CD4-positive, alpha-beta T cell treated with Interleukin-21 for 1 hour (primary cell): ENCODE data around the gene DCAF7.

Experiments
- DNase-seq: peaks from one replicate; pipeline ENCODE4 v3.0.0-alpha.2; 2020

DCAF7 gene

DNA sequence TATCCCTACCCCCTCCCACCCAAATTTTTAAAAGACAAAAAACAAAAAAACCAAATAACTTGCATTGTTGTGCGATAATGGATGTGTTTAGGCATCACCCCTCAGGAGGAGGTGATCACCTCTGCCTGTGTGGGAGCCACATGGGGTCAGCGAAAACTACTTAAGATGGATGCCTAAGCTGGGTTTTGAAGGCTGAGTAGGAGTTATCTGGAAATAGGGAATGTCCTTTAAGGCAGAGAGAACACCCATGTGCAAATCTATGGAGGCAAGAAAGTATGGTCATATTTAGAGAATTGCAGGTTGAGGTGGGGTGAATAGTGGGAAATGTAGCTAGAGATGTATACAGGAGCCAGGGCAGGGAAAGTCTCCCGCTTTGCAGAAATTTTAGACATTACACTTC is 44.9 kb downstream of the DCAF7 start:
- DNase-seq, result no peak

DNA sequence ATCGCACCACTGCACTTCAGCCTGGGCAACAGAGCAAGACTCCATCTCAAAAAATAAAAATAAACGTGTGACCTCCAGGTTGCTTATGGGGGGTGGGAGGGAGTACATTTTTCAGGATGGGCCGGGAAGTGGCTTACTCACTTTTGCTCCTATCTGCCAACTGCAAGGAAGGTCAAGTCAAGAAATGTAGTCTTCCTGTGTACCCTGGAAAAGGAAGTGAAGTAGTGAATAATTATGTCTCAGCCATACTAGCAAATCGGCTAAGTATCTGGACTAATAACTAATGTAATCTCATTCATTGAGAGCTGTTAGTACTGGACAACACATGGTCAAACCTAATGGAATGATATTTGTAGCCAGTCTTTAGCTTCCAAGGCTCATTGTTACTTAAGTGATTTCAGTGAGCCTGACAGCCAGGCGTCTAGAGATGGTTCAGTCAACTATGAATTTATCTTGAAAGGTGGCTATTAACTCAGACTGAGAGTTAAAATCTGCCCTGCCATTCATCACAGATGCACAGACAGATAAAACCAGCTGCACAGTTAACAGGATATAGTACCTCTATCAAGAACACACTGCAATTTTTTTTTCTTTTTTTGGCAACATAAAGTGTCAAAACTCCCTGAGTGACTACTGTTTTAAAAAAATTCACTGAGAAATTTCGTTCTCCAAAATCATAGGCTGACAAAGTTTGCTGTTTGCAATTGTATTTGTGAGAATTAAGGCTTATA is 46.7 kb downstream of the DCAF7 start:
- DNase-seq, result peak; percentile 38

DNA sequence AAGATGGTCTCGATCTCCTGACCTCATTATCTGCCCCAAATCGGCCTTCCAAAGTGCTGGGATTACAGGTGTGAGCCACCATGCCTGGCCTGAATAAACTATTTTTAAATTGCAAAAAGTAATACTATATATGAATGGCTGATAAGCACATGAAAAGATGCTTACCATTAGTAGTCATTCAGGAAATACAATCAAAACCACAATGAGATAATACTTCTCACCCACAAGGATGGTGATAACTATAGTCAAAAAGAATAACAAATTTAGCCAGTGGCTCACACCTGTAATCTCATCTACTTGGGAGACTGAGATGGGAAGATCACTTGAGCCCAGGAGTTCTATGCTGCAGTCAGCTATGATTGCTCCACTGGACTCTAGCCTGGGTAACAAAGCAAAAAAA is 48.0 kb downstream of the DCAF7 start:
- DNase-seq, result peak; percentile 53

DNA sequence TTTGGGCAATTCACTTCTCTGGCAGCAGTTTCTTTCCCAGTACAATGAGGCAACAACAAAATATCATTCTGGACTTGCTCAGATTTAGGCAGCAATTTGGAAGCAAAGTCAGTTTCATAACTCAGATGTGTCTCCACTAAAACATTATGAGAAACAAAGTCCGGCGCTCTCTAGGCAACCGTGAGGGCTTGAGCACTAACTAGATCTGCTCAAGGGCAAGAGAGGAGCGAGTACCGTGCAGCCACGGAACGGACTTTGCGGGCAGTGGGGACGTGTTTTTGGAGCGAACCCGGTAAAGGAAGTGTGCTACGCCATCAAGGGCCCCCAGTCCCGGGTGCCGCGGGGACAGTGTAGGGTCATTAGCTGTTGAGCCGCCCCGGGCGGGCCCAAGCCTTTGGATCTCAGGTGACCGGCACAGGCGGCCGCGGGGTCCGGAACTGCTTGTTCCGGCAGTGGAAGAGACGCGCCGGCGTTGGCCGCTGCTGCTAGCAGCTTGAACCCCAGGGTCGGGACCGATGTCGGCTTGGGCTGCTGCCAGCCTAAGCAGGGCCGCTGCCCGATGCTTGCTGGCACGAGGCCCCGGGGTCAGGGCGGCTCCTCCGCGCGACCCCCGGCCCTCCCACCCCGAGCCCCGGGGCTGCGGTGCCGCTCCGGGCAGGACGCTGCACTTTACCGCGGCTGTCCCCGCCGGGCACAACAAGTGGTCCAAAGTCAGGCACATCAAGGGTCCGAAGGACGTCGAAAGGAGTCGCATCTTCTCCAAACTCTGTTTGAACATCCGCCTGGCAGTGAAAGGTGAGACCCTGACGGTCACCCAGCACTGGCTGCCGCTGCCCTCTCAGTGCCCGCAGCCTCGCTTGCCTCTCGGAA is 50.5 kb downstream of the DCAF7 start, which contains the start of gene TACO1:
Gene TACO1 (plus strand): TSS at position 327 of the 870 bp plus-strand sequence. CDS start 189 bp downstream, at position 516.
- DNase-seq, result peak; percentile 76

DNA sequence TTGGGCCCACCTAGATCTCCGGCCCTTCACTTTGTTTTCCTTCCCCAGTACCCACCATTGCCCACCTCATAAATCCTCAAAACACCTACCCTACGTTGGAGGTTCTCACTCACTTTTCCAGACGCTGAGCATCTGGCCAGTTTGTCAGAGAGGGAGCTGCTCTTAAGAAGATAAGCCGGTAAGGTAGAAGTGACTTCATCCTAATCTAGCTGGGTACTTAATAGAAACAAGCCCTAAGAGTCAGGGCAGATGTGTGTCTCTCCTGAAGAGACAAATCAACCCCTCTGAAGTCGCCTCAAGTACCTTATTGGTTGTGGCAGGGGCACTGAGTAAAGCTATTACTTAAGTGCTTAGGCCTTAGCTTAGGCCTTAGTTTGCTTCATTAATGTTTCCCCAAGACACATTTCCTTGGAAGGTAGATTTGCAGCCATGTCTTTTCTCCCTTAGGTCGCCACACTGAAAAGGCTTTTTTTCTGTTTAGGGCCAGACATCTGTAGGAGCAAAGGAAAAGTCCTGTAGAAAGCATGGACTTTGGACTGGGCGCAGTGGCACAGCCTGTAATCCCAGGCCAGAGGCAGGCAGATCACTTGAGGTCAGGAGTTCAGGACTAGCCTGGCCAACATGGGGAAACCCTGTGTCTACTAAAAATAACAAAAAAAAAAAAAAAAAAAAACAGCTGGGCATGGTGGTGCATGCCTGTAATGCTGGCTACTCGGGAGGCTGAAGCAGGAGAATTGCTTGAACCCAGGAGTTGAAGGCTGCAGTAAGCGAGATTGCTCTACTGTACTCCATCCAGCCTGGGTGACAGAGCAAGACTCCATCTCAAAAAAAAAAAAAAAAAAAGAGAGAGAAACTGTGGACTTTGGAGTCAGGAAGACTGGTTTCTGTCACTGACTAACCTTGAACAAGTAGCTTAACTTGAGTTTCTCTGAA is 51.4 kb downstream of the DCAF7 start:
- no peak for DNase-seq

DNA sequence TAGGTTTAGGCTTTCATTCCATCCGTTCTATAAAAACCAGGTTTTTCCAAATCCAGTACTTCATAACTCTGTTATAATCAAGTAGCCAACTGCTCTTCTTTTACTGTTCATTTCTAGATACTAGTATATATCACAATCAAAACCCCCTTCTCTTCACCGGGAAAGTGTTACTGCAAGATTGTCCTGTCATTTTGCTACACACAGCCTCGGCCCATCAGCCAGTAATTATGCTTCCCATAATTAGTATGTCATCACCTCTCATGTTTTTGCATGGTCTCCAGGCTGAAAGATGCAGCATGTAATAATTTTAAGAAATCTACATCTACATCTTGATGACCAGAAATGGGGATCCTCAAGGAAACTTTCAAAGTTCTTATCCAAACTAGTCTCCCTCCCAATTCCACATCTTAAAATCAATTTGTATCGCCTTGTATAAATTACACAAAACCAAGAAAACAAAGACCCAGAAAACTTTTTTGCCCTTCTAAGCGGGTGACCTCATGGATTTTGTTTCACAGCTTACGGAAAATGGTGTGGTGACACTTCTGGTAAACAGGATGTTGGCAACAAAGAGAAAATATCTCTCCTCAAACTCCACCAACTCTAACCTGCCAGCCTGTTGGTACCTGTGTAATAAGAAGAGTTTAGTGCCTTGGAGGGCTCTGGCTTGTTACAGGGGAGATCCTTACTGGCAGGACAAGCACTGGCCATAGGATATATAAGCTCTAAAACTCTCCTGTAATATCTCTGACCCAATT is 59.7 kb downstream of the DCAF7 start:
- peak; percentile 72 for DNase-seq

DNA sequence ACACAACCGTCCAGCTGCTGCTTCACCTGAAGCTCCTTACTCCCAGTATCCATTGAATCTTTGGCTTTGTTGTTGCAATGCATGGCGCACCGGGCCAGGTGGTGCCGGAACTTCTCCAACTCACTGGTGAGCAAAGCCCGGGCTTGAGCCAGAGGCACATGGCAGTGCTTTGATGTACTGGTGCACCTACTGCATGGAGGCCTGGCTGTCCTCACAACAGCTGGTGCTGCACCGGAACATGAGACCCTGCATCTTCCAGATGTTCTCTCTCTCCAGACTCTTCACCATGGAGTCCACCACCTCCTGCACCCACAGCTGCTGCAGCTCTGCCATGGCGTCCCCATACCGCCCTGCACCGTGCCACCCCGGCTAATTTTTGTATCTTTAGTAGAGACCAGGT is 60.6 kb downstream of the DCAF7 start:
- no peak for DNase-seq

DNA sequence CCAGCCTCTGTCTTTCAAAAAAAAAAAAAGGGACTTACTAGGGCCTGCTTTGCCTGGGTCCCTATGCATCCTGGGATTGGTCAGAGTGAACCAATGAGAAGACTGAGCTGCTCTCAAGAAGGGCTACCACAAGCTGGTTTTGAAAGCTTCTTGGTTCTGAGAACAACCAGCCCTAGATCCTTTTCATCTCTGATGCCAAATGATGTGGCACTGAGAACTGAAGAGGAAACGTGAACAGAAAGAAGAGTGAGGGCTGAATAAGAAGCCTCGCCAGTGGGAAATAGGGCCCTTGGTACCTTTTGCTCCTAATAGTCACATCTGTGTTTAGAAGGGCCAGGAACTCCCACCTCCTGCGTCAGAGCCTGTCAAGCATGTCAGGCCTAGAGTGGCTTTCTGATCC is 61.1 kb downstream of the DCAF7 start:
- peak; percentile 58 for DNase-seq

DNA sequence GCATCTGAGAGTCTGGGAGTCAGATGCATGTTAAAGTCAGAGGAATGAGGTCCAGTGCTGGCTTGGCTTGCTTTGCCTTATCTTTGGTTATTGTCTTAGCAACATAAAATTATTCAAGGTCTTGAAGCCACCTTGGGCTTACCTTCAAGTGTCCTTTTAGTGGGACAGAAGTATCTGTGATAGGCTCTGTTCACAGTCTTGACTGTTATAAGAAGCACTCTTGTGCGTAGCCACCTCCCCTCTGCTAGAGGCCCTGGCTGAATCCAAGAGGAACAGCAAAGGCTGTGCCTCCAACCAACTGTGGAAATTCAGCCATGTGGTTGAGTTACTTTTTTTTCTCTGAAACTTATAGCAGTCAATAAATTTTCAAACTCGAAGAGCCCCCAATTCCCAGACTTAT is 63.4 kb downstream of the DCAF7 start:
- no peak for DNase-seq

DNA sequence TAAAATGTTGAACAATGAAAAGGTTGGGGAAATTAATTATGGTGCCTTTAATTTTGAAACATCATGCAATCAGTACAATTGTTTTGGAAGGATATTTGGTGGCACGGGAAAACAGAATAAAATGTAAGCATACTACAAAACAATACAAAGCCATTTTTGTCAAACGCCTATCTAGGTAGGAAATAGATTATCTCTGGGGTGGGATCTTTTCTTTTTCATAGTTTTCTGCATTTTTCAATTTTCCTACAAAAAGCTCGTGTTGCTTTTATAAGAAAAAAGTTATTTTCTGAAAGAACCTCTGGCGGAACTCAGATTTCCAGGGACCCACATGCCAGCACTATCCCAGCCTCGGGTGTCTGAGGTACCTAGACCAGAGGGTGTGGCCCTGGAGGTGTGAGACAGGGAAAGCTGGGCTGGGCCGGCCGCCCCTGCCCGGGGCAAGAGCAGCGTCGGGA is 71.0 kb downstream of the DCAF7 start:
- DNase-seq, result no peak

DNA sequence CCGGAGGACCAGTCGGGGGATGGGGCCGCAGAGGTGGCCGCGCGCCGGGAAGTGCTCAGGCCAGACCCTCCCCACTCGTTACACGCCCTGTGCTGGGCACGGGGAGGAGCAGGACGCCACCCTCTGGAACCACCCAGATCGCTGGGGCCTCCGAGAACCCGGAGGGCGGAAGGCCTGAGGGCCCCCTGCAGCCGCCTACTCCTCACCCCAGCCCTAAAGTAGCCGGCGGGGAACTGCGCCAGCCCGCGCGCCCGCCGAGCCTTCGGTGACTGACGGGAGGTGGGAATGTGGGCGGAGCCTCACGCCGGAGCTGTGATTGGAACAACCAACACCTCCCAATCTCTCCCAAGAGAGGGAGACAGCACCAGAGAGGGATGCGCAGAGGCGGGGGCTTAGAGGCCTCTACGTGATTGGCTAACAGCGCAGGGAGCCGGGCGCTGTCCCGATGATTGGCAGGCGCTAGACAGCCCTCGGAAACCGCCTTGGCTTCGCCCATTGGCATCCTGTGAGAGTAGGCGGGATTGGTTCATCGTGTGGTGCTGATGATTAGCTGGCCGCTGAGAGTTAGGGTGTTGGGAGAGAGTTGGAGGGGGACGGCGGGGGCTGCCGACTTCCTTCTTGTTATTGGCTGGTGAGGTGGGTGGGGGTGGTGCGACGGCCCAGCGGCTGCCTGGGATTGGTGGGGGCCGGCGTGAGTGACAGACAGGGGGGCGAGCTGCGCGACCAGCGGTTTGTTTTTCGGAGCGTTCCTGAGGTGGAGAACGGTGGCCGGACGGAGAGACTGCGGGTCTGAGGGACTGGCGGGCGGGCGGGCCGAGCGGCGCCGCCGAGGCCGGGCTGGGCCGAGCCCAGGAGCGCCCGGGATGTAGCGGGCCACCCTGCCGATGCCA is 71.7 kb downstream of the DCAF7 start, which contains the start of gene MAP3K3:
Gene MAP3K3 (plus strand): TSS at position 734 of the 890 bp plus-strand sequence. CDS start 343 bp downstream, outside the sequence.
- peak; percentile 99 for DNase-seq

DNA sequence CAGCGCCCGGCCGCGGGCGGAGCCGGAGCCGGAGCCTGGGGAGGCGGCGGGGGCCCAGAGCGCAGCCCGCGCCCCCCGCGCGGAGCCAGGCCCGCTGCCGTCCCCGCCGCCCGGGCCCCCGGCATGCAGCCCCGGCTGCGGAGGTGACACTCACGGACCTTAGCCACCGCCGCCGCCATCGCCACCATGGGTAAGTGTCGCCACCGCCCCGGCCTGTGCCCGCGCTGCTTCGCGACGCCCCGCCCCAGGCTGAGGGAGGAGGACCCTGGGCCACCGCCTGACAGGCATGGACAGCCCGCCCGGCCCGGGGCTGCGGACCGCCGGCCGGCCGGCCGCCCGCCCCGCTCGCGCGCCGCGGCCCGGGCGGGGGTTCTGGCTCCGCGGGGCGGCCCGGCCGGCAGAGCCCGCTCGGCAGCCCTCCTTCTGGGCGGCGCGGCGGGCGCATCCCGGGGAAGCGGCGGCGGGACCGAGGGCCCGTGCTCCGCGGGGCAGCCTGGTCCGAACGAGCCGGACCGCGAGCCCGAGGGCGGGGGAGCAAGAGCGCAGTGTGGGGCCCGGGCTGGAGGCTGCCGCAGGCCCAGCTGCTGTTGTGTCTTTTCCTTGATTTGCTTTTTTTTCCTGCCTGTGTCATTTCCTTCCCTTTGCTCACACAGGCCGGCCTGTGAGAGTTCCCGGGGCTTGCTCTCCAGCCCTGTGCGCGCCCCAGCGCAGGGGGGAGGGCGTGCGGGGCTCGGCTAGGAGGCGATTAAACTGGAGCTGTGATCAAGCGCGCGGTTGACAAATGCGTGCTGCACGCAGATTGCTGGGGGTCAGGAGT is 72.5 kb downstream of the DCAF7 start:
- DNase-seq, result peak; percentile 55

DNA sequence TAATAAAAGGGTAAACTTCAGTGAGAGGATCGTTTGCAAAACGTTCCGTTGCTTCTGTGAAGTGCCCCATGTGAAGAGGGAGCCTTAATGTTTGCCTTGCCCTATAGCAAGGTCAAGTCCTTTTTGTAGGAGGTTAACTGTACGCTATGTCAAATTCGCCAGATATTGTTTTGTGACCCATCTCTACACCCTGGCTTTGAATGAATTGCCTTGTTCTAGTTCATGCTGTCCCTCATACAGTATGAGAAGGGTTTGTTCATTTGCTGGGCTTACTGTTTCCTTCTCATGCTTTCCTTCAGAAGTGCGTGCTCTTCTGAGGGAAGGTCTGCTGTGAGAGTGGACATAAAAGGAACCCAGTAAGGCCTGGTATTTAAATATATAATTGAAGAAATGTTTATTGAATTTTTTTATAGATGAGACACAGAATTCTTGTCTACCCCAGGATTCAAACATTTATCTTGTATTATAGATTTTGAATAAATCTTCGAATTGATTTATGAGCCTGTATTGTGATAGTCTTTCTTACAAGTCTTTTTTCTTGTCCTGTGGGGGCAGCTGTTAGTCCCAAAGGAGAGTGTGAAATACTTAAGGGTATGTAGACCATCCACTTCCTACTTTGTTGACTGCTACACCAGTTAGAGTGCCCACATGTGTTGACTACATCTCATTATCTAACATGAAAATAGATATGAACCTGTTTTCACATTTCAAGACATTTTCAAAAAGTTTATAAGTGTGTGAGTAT is 73.7 kb downstream of the DCAF7 start:
- no peak for DNase-seq

DNA sequence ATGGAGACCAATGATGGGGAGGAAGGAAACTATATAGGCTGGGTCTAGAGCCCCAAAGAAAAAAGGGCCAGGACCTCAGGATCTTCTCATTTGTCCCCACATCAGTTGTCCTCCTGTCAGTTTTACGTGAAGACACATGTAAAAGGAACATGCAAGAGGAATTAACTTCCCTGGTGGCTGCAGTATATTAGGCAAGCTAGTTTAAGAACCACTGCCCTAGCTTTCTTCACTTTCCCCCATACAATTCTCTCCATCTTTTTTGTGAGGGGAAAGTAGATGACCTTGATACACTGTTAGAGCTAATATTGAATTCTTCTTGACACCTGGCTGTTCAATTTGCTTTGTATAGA is 74.2 kb downstream of the DCAF7 start:
- DNase-seq, result no peak

DNA sequence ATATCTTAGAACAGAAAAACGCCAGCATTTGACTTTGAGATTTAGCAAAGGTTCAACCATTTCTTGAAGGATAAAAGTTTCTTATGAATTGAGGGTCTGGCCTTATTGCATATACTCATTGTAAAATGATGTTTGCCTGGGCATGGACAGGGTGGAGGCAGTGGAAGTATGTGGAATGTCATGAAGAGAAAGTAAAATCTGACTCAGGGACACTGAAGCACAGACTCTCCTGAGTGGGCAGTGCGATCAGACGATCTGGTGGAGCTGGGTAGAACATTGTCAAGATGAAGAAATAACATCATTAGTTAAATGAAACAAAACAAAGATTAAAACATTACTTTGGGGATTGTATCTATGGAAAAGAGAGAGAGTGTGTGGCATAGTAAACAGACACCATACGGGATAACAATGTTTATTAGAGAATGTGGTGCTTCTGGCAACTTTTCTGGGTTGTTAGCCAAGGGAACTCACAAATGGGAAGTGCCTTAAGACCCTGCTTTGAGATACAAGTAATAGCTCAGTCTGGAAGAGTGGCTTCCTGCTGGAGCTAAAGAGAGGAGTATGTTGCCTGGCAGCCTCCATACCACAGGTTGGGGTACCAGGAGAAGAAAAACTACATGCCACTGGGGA is 76.4 kb downstream of the DCAF7 start:
- no peak for DNase-seq

DNA sequence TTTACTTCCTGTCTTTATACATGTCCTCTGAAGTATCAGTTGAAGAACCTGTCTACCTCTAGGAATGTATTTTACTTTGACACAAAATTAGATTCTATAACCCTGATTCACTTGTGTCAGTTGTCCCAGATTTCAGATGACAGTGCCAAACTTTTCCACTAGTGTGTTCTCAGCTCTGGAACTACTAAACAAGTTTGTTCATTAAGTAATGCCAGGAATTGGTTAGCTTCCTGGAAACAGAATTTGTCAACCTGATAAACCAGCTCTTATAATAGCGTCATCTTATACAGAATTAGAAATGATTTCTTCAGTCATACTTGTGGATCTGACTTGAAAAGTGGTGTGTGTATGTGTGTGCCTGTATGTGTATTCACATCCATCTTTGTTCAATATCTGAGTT is 79.3 kb downstream of the DCAF7 start:
- no peak for DNase-seq

DNA sequence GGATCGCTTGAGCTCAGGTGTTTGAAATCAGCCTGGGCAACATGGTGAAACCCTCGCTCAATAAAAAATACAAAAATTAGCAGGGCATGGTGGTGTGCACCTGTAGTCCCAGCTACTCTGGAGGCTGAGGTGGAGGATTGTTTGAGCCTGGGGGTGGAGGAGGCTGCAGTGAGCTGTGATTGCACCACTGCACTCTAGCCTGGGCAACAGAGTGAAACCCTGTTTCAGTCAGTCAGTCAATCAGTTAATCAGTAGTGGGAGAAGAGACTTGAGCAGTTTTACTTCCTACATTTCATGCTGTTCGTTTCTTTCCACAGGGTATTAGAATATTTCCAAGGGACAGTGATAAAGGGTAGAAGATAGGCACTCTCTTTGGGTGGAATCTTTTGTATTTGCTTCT is 80.8 kb downstream of the DCAF7 start:
- DNase-seq, result no peak

DNA sequence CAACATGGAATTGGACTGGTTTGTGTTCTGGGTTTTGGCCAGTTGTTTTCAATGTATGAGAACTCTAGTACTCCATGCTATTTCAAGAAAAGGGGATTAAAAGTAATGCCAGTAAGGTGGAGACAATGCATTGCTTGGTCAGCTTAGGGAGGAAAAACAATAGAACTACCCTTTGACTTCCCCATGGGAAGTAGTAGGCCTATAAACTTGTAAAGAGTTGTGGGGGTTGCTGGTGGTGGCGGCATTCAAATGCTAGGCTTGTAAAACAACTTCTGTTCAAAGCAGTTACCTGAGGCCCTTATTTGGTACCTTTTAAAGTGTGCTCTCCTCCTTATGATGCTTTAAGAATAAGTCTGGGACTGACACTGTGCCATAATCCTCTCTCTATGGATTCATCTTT is 81.3 kb downstream of the DCAF7 start:
- DNase-seq, result no peak

DNA sequence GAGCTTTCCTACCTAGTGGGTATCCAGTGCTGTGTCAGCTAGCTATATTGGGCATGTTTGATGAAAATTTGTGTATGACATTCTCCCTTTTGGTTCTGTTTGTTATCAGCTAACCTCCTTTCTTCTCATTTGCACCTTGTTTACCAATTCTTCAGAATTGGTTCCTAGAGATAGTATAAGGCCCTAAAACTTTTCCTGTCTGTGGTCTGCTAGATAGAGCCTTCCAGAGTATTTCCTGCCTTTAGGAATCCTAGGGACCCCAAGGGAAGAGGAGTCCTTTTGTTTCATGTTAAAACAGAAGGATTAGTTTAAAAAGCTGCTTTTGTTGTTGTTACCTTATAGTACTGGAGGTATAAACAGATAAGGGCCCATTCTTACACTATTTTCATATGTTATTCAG is 83.5 kb downstream of the DCAF7 start:
- no peak for DNase-seq
